ENCODE results near the gene RAB3C.

Gene RAB3C

DNA sequence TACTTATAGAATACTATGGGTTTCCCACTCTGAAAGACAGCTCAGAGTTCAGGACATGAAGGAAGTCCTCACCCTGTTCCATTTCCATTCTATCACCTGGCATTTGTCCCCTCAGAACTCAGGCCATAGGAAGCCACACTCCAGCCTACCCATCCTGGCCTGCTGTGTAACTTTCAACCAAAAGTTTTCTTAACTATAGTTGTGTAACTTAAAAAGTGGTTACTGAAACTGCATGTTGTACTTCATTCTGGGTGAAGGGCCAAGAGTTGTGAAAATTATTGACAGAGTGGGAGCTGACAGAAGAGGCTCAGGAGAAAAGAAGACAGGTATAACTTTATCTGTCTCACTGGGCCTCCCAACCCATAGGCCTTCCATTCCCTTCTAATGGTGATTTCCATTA lies 212.5 kb downstream of the RAB3C start:
- Histone ChIP-seq H3K9me3 (ENCODE audit: low read depth, low read length) (no peaks in the 10 kb centered on the region), H3K36me3 (ENCODE audit: insufficient read depth, low read length) (no peaks in the 10 kb centered on the region), H3K9ac (ENCODE audit: insufficient read length) (no peak overlapping the region), H3K27ac (no peak overlapping the region), H3K4me3 (no peak overlapping the region)
- DNase-seq (ENCODE audit: low read depth, low spot score) = no peak
- TF ChIP-seq FOXP2 (optimal IDR thresholded peaks at IDR 0.05; ENCODE audit: control extremely low read depth, extremely low read length, insufficient read depth) (no peak), EZH2 (IDR thresholded peaks at IDR 0.05) (no peak), POLR2AphosphoS5 (IDR thresholded peaks at IDR 0.05; ENCODE audit: borderline replicate concordance, low read depth, low read length) (no peak)

DNA sequence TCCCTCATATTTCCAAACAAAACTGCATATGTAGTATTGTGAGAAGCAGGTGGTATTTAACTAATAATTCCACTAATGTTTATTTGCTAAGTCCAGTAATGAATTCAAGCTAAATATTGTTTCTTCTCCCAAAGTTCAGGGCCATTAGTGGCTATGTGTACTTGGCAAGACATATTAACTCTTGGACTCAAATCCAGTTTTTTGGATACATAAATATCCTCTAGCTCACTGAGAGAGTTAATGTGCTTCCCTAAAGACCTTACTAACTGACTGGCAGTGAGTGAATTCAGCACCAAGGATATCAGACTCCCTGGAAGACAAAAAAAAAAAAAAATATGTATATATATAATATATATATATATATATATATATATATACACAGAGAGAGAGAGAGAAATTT lies 214.1 kb downstream of the RAB3C start:
- DNase-seq (ENCODE audit: low read depth, low spot score) = no peak
- Histone ChIP-seq H3K4me3 (no peak overlapping the region), H3K27ac (no peak overlapping the region), H3K9me3 (ENCODE audit: low read depth, low read length) (no peaks in the 10 kb centered on the region), H3K36me3 (ENCODE audit: insufficient read depth, low read length) (no peaks in the 10 kb centered on the region), H3K9ac (ENCODE audit: insufficient read length) (no peak overlapping the region)
- no peak for TF ChIP-seq FOXP2 (optimal IDR thresholded peaks at IDR 0.05; ENCODE audit: control extremely low read depth, extremely low read length, insufficient read depth)
- TF ChIP-seq EZH2 (IDR thresholded peaks at IDR 0.05) = no peak
- no peak for TF ChIP-seq POLR2AphosphoS5 (IDR thresholded peaks at IDR 0.05; ENCODE audit: borderline replicate concordance, low read depth, low read length)

DNA sequence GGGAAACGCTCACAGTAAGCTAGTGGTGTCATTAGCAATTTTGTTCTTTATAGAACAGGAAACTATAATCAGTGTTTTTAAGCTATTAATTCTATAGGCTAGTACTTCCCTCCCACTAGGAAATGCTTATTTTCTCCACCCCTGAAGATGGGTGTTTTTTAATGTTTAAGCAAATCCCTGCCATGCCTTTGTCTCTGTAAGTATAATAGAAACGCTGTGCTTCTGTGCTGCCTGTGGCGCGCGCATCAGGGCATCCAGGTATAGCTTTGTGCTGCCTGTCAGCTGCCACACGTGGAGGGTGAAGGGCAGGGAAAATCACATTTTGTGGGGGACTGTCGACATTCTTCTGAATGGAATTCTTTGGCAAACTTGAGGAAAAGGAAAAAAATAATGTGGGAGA lies 217.5 kb downstream of the RAB3C start:
- TF ChIP-seq EZH2 (IDR thresholded peaks at IDR 0.05) (no peak), POLR2AphosphoS5 (IDR thresholded peaks at IDR 0.05; ENCODE audit: borderline replicate concordance, low read depth, low read length) (no peak; the same call in 1 of the 2 replicates), FOXP2 (optimal IDR thresholded peaks at IDR 0.05; ENCODE audit: control extremely low read depth, extremely low read length, insufficient read depth) (no peak)
- no peaks in the 10 kb centered on the region for H3K9me3 ChIP-seq (ENCODE audit: low read depth, low read length)
- H3K27ac ChIP-seq = peak overlapping the region; percentile 64
- DNase-seq (ENCODE audit: low read depth, low spot score) = no peak
- peak overlapping the region; percentile 9; the same call in 1 of the 2 replicates for H3K4me3 ChIP-seq
- H3K9ac ChIP-seq (ENCODE audit: insufficient read length) = no peak overlapping the region
- no peaks in the 10 kb centered on the region for H3K36me3 ChIP-seq (ENCODE audit: insufficient read depth, low read length)

DNA sequence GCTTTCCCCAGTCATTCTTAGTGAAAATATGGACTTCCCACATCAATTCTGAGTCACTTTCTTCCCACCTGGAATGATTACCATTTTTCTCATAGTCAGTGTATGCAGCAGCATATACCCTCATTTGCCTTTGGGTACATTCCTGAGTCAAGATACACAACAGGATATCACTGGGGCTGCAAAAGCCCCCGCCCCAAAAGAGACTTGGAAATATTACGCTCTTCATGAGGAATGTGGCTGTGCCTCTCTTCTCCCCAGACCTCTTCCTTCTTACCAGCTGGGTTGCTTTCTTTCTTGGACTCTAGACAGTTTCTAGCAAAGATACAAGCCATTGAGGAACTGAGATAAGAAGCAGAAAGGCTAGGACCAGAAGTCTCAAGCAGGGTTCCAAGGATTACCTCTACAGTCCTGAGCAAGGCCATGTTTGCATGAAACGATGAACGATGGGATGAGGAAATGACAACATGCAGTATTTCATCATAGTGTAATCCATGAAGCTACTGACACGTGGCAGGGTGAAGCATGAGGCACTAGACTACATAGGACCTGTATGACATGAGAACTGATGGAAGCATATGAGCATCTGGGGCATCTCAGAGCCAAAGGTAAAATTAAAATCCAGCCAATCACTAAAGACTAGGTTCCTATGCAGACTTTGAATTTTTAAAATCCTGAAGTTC lies 218.1 kb downstream of the RAB3C start:
- no peak for DNase-seq (ENCODE audit: low read depth, low spot score)
- no peak for TF ChIP-seq POLR2AphosphoS5 (IDR thresholded peaks at IDR 0.05; ENCODE audit: borderline replicate concordance, low read depth, low read length)
- TF ChIP-seq EZH2 (IDR thresholded peaks at IDR 0.05) = no peak
- no peak for TF ChIP-seq FOXP2 (optimal IDR thresholded peaks at IDR 0.05; ENCODE audit: control extremely low read depth, extremely low read length, insufficient read depth)
- Histone ChIP-seq H3K27ac (no peak overlapping the region; the same call in 1 of the 2 replicates), H3K9me3 (ENCODE audit: low read depth, low read length) (no peaks in the 10 kb centered on the region), H3K36me3 (ENCODE audit: insufficient read depth, low read length) (no peaks in the 10 kb centered on the region), H3K9ac (ENCODE audit: insufficient read length) (no peak overlapping the region), H3K4me3 (no peak overlapping the region)

DNA sequence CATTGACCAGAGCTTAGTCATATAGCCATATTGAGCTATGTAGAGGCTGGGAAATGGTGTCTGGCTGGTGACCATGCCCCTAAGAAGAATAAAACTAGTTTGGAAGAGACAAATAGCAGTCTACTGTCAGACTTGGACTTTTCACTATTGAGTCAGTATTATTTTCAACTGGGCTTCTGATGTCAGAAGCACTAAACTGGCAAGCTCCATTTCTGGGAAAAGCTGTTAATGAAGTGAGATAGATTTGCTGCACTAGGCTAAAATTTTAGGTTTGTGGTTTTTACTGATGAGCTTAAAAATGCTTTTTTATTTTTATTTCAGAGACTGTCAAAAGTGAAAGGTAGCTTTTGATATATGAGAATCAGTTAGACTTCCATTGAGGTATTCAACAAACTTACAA lies 220.2 kb downstream of the RAB3C start:
- Histone ChIP-seq H3K9me3 (ENCODE audit: low read depth, low read length) (no peaks in the 10 kb centered on the region), H3K9ac (ENCODE audit: insufficient read length) (no peak overlapping the region), H3K36me3 (ENCODE audit: insufficient read depth, low read length) (no peaks in the 10 kb centered on the region), H3K4me3 (no peak overlapping the region), H3K27ac (no peak overlapping the region)
- no peak for DNase-seq (ENCODE audit: low read depth, low spot score)
- TF ChIP-seq POLR2AphosphoS5 (IDR thresholded peaks at IDR 0.05; ENCODE audit: borderline replicate concordance, low read depth, low read length) (no peak), FOXP2 (optimal IDR thresholded peaks at IDR 0.05; ENCODE audit: control extremely low read depth, extremely low read length, insufficient read depth) (no peak), EZH2 (IDR thresholded peaks at IDR 0.05) (no peak)

DNA sequence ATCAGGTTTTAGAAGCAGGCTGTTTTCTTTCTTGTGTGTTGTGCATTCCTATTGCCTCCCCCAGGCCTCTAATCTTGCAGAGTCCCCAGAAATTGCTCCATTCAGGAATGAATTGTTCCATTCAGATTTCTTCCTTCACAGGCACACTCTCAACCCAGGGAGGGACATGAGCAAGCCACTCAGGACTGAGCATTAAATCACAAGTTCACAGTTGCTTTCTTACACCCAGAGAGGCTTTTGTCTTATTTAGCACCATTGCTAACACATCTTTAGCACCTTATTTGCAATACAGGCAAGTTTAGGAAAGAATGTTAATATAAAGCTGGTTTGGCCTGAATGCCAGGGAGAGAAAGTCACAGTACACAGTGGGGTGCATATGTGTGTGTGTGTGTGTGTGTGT lies 221.4 kb downstream of the RAB3C start:
- Histone ChIP-seq H3K9me3 (ENCODE audit: low read depth, low read length) (no peaks in the 10 kb centered on the region), H3K9ac (ENCODE audit: insufficient read length) (no peak overlapping the region), H3K27ac (no peak overlapping the region), H3K36me3 (ENCODE audit: insufficient read depth, low read length) (no peaks in the 10 kb centered on the region), H3K4me3 (no peak overlapping the region)
- DNase-seq (ENCODE audit: low read depth, low spot score) = no peak
- no peak for TF ChIP-seq POLR2AphosphoS5 (IDR thresholded peaks at IDR 0.05; ENCODE audit: borderline replicate concordance, low read depth, low read length)
- TF ChIP-seq FOXP2 (optimal IDR thresholded peaks at IDR 0.05; ENCODE audit: control extremely low read depth, extremely low read length, insufficient read depth) = no peak
- no peak for TF ChIP-seq EZH2 (IDR thresholded peaks at IDR 0.05)

DNA sequence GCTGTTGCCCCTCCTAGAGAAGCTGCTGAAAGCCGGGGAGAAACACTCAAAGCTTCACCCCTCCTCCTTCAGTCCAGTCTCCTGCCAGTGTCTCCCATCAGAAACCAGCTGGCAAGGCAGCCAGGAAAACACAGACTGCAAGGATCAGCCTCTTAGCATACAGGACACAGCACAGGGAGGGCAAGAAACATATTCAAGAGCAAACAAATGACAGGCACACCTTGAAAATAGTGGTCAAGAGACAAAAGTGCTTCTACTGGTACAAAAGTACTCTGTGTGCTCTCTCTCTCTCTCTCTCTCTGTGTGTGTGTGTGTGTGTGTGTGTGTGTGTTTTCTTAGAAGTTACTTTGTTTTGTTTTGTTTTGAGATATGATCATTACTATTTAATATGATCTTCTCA lies 227.2 kb downstream of the RAB3C start:
- DNase-seq (ENCODE audit: low read depth, low spot score) = no peak
- no peak overlapping the region for H3K4me3 ChIP-seq
- no peak overlapping the region for H3K9ac ChIP-seq (ENCODE audit: insufficient read length)
- no peak overlapping the region for H3K27ac ChIP-seq
- TF ChIP-seq FOXP2 (optimal IDR thresholded peaks at IDR 0.05; ENCODE audit: control extremely low read depth, extremely low read length, insufficient read depth) (no peak), POLR2AphosphoS5 (IDR thresholded peaks at IDR 0.05; ENCODE audit: borderline replicate concordance, low read depth, low read length) (no peak), EZH2 (IDR thresholded peaks at IDR 0.05) (no peak)
- H3K9me3 ChIP-seq (ENCODE audit: low read depth, low read length) = no peaks in the 10 kb centered on the region
- no peaks in the 10 kb centered on the region for H3K36me3 ChIP-seq (ENCODE audit: insufficient read depth, low read length)

DNA sequence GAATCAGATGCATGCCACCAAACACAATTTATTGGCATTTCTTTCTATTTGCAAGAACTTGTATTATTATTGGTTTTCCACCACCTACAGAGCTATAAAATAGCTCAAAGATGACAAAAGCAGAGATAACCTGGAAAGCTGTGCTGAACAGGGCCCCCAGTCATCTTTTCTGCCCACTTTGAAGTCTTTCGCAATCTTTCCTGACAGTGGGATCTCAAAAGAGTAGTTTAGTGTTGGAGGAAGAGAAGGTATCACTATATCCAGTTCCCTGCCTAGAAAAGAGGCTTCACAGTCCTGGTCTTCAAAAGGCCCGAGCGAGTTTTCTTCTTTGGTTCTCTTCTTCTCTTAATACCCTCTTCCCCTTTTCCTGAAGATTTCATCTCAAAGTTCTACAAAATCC lies 231.0 kb downstream of the RAB3C start:
- no peak for TF ChIP-seq EZH2 (IDR thresholded peaks at IDR 0.05)
- no peak for TF ChIP-seq POLR2AphosphoS5 (IDR thresholded peaks at IDR 0.05; ENCODE audit: borderline replicate concordance, low read depth, low read length)
- no peak for TF ChIP-seq FOXP2 (optimal IDR thresholded peaks at IDR 0.05; ENCODE audit: control extremely low read depth, extremely low read length, insufficient read depth)
- H3K36me3 ChIP-seq (ENCODE audit: insufficient read depth, low read length) = no peaks in the 10 kb centered on the region
- no peak overlapping the region for H3K4me3 ChIP-seq
- H3K27ac ChIP-seq = no peak overlapping the region
- no peak overlapping the region for H3K9ac ChIP-seq (ENCODE audit: insufficient read length)
- H3K9me3 ChIP-seq (ENCODE audit: low read depth, low read length) = no peaks in the 10 kb centered on the region
- no peak for DNase-seq (ENCODE audit: low read depth, low spot score)

Measured in SK-N-MC (cell line).